ENCODE data around the gene SLF2. TPM values are rescaled to one million over a fixed set of nuclear protein-coding genes. Genes with fewer than 3 reads are reported as not detected.

SLF2 gene
- total and polyA plus RNA-seq, 4 donors: 4.0 to 18.8 (median 12.1) TPM

- Histone ChIP-seq H3K36me3 (ENCODE audit: control insufficient read depth in 4 of 4, insufficient read depth in 3 of 4, low read depth in 1 of 4, low read length in 3 of 4) (peaks cover 6 to 24% (median 9%) of the 10 kb centered on the region in 4 donors), H3K4me1 (ENCODE audit: control insufficient read depth in 4 of 4, insufficient read depth in 4 of 4, low read length in 3 of 4) (peaks cover 4 to 33% (median 28%) of the 10 kb centered on the region in 4 donors)
- whole genome bisulfite sequencing: under 1% methylated on average over 75 of the region's 75 CpGs
These were observed 74.4 kb downstream of the SLF2 start, which contains the start of the genes MRPL43 and TWNK for GRCh38 chr10:100986952-100987684. Gene MRPL43, minus strand, starts transcription at chr10:100987497. Its CDS starts 54 bp downstream, at chr10:100987443. Gene TWNK, plus strand, starts transcription at chr10:100987543. Its CDS starts 668 bp downstream, at chr10:100988211.

GRCh38 chr10:100987685-100988049 is 74.9 kb downstream of the SLF2 start:
- H3K4me3 ChIP-seq (ENCODE audit: low read depth in 1 of 3, low read length in 3 of 3): peak overlapping the region; percentile 89 to 98 (median 93)
- peak overlapping the region in 1 of 2 donors; percentile 17 for H3K9ac ChIP-seq (ENCODE audit: low read depth in 1 of 2, low read length in 2 of 2)
- WGBS: 4% methylated on average over 15 of the region's 15 CpGs
- H3K4me1 ChIP-seq (ENCODE audit: control insufficient read depth in 4 of 4, insufficient read depth in 4 of 4, low read length in 3 of 4): peaks cover 4 to 33% (median 28%) of the 10 kb centered on the region in 4 donors
- no peaks in the 10 kb centered on the region for H3K27me3 ChIP-seq (ENCODE audit: control insufficient read depth in 4 of 4, insufficient read depth in 4 of 4, low read length in 3 of 4)
- DNase-seq (ENCODE audit: low spot score): no peak
- H3K9me3 ChIP-seq (ENCODE audit: control insufficient read depth in 4 of 4, low read length in 3 of 4): no peaks in the 10 kb centered on the region
- TF ChIP-seq EGR1 (IDR thresholded peaks at IDR 0.05; ENCODE audit: low read depth in 2 of 2) (no peak), MAX (IDR thresholded peaks at IDR 0.05) (peak; percentile 5)
- peak overlapping the region; percentile 44 to 75 for H3K27ac ChIP-seq (ENCODE audit: low read depth in 1 of 2, low read length in 2 of 2)
- peaks cover 6 to 23% (median 9%) of the 10 kb centered on the region in 4 donors for H3K36me3 ChIP-seq (ENCODE audit: control insufficient read depth in 4 of 4, insufficient read depth in 3 of 4, low read depth in 1 of 4, low read length in 3 of 4)

More at GRCh38 chr10:100986952-100987684, 74.4 kb downstream of the SLF2 start, which contains the start of the genes MRPL43 and TWNK:
- H3K4me3 ChIP-seq (ENCODE audit: low read depth in 1 of 3, low read length in 3 of 3): peak within 1 kb of the TSS; percentile 89 to 98 (median 93)
- H3K9me3 ChIP-seq (ENCODE audit: control insufficient read depth in 4 of 4, low read length in 3 of 4): no peaks in the 10 kb centered on the region
- H3K9ac ChIP-seq (ENCODE audit: low read depth in 1 of 2, low read length in 2 of 2): peak within 1 kb of the TSS in 1 of 2 donors; percentile 87
- peak; percentile 87 for DNase-seq (ENCODE audit: low spot score)
- H3K27me3 ChIP-seq (ENCODE audit: control insufficient read depth in 4 of 4, insufficient read depth in 4 of 4, low read length in 3 of 4): no peaks in the 10 kb centered on the region
- TF ChIP-seq JUND (IDR thresholded peaks at IDR 0.05) (no peak), RAD21 (IDR thresholded peaks at IDR 0.05) (no peak), FOXA2 (IDR thresholded peaks at IDR 0.05) (no peak), RXRA (IDR thresholded peaks at IDR 0.05) (peak; percentile 10 to 63), HNF4A (conservative IDR thresholded peaks at IDR 0.05) (no peak), ZBTB33 (IDR thresholded peaks at IDR 0.05) (no peak), HNF4G (IDR thresholded peaks at IDR 0.05) (no peak), GABPA (IDR thresholded peaks at IDR 0.05 in 1 of 2, conservative IDR thresholded peaks at IDR 0.05 in 1 of 2) (peak; percentile 94 to 99), NR2F2 (IDR thresholded peaks at IDR 0.05) (no peak), YY1 (IDR thresholded peaks at IDR 0.05) (peak; percentile 19), MAX (IDR thresholded peaks at IDR 0.05) (peak; percentile 99), SP1 (IDR thresholded peaks at IDR 0.05) (peak; percentile 18)
- TF ChIP-seq, protein P1, sequence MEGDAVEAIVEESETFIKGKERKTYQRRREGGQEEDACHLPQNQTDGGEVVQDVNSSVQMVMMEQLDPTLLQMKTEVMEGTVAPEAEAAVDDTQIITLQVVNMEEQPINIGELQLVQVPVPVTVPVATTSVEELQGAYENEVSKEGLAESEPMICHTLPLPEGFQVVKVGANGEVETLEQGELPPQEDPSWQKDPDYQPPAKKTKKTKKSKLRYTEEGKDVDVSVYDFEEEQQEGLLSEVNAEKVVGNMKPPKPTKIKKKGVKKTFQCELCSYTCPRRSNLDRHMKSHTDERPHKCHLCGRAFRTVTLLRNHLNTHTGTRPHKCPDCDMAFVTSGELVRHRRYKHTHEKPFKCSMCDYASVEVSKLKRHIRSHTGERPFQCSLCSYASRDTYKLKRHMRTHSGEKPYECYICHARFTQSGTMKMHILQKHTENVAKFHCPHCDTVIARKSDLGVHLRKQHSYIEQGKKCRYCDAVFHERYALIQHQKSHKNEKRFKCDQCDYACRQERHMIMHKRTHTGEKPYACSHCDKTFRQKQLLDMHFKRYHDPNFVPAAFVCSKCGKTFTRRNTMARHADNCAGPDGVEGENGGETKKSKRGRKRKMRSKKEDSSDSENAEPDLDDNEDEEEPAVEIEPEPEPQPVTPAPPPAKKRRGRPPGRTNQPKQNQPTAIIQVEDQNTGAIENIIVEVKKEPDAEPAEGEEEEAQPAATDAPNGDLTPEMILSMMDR (IDR thresholded peaks at IDR 0.05; ENCODE audit: low read depth, low read length, missing input control): no peak
- peak within 1 kb of the TSS; percentile 44 to 75 for H3K27ac ChIP-seq (ENCODE audit: low read depth in 1 of 2, low read length in 2 of 2)

Data from liver (tissue), 9 donors.